ENCODE results near the gene LCMT1.
"Not testable (repeated sequence)": the region's sequence is repeated elsewhere in the genome, so short reads cannot be mapped to it uniquely, and the experiment has no call there.

The LCMT1 gene

GRCh38 chr16:25148568-25149215, 37.1 kb downstream of the LCMT1 start:
- DNase-seq (ENCODE audit: low spot score): no peak

GRCh38 chr16:25151996-25152395, 40.5 kb downstream of the LCMT1 start:
- no peak for DNase-seq (ENCODE audit: low spot score)

DNA sequence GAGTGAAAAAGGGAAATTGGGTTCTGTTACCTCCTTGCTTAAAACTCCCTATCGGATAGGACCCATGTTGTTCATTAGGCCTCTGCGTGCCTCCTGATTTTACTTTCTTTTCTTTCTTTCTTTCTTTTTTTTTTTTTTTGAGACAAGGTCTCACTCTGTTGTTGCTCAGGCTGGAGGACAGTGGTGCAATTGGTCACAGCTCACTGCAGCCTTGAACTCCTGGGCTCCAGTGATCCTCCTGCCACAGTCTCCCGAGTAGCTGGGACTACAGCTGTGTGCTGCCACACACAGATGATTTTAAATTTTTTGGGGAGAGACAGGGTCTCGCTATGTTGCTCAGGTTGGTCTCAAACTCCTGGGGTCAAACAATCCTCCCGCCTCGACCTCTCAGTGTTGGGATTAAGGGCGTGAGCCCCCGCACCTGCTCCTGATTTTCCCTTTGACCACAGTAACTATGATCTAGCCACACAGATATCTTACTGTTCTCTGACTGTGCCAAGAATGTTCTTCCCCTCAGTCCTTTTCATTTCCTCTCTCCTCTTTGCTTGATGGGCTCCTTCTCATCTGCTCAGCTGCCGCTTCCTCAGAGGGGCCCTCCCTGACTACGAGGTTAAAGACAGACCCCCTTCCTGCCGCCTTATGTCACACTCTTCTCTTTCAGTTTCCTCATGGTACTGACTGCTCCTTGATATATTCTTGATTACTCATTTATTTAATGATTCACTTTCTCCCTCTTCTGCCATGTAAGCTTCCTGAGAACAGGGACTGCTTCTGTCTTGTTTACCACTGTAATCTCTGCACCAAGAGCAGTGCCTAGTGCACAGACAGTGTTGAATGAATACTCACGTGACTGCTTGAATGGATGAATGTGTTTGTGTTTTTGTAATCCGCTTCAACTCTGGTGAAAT, 44.3 kb downstream of the LCMT1 start:
- DNase-seq (ENCODE audit: low spot score): peak; percentile 25

DNA sequence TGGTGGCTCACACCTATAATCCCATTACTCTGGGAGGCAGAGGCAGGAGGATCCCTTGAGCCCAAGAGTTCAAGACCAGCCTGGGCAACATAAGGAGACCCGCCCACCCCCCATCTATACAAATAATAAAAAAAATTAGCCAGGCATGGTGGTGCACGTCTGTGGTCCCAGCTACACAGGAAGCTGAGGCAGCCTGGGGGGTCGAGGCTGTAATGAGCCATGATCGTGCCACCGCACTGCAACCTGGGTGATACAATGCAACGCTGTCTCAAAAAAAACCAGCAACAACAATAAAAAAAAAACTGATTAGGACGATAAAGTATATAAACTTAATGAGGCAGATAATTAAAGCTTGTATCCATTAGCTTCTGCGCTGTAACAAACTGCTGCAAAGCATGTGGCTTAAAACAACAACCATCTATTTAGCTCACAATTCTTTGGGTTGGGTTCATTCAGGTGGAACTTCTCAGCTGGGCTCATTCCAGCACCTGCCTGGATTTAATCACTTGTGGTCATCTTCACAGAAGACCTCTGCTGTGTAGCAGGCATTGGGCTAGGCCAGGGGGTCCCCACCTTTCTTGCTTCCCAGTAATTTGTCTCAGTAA, 45.8 kb downstream of the LCMT1 start:
- DNase-seq (ENCODE audit: low spot score): no peak

DNA sequence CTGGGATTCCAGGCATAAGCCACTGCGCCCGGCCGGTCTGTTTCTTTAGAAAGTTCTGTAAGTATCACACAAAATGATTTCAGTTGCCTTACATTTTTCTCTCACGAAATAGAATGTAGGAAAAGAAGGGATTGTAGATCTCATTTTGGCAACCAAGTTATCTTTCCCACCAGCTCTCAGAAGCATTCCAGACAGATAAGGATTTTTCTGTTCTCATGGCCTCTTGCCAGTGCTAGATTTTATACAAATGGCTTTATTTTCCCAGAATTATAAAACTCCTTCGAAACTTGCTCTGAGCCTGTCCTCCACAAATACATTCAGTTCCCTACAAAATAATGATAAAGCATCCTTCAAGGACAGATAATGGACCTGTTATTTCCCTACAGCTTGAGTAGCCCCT, 46.9 kb downstream of the LCMT1 start:
- no peak for DNase-seq (ENCODE audit: low spot score)

DNA sequence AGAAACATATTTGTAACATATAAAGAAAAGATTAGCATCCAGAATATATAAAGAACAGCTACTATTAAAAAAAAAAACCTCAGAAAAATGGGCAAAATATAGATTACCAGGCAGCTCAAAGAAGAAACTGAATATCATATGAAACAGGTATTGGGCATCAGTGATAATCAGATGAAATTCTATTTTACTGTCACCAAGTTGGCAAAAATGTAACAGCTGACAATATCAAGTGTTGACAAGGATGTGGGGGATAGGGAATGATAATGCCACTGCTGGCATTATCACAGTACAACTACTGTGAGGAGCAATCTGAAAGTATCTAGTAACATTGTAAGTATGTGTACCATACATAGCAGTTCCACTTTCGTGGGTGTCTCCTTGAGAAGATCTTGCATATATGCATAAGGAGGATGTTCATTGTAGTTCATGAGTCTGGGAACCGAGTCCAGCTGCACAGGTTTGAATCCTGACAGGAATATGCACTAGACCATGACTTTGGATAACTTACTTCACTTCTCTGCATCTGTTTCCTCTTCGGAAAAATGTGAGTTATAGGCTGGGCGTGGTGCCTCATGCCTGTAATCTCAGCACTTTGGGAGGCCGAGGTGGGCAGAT, 50.3 kb downstream of the LCMT1 start:
- DNase-seq (ENCODE audit: low spot score): no peak

GRCh38 chr16:25163683-25164082, 52.1 kb downstream of the LCMT1 start:
- DNase-seq (ENCODE audit: low spot score): no peak

DNA sequence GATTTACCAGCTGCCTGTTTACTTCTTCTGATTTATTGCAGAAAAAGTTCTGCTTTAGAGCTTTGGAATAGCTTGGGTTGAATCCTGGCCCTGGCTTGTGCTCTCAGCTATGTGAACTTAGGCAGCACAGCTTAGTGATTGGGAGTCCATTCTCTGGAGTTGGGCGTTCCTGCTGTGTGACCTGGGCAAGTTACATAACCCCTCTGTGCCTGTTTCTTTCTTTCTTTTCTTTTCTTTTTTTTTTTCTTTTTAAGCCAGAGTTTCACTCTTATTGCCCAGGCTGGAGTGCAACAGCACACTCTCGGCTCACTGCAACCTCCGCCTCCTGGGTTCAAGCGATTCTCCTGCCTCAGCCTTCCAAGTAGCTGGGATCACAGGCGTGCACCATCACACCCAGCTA, 53.7 kb downstream of the LCMT1 start:
- no peak for DNase-seq (ENCODE audit: low spot score)

- not testable (repeated sequence) for DNase-seq (ENCODE audit: low spot score)
These were observed 56.4 kb downstream of the LCMT1 start for GRCh38 chr16:25167920-25168319.

DNA sequence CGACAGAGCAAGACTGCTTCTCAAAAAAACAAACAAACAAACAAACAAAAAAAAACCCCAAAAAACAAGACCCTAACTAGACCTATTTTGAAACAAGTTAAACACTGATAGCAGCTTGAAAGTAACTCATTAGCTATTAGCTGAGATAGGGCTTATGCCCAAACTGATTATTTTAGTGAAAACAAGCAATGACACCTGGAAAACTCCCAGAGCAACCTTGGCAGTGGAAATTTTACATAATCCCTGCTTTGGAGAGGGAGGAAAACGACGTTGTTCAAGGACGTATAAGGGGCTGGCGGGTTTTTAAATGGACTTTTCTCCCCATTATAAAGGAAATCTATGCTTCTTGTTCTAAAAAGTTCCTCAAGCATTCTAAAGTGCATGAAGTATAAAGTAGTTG, 59.8 kb downstream of the LCMT1 start:
- no peak for DNase-seq (ENCODE audit: low spot score)

GRCh38 chr16:25172831-25173230, 61.3 kb downstream of the LCMT1 start:
- DNase-seq (ENCODE audit: low spot score): no peak

GRCh38 chr16:25174285-25174684, 62.7 kb downstream of the LCMT1 start:
- no peak for DNase-seq (ENCODE audit: low spot score)

DNA sequence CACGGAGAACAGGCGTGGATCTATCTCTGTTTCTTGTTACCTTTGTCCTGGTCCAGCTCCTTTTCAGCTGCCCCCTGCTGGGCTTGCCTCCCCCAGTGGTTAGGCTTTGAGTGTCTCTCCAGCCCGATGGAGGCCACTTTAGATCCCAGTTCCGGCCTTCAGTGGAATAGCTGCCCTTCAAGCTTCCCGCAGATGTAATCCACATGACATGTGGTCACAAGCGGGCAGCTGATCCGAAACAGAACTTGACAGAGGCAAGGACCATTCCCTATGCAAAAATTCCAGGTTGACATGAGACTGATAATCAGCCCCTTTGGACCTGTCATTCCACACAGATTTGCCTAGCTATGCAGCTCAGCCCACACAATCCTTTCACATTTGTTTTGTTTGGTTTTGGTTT, 64.6 kb downstream of the LCMT1 start:
- DNase-seq (ENCODE audit: low spot score): no peak

DNA sequence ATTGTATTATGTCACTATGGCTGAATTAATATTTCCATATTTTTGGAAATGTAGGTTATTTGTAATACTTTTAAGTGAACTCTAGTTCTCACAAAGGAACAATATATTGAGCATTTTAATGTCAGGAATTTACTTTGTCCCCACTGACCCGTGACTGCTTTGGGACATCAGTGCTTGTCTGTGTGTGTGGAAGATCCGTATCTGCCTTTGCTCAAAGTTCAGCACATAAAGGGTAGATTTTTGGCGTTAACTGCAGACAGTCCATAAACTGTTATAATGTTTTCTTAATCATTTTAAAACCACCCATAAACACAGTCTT, 65.9 kb downstream of the LCMT1 start:
- DNase-seq (ENCODE audit: low spot score): no peak

- no peak for DNase-seq (ENCODE audit: low spot score)
These were observed 66.5 kb downstream of the LCMT1 start for GRCh38 chr16:25177831-25178688.

- DNase-seq (ENCODE audit: low spot score): peak; percentile 4
These were observed 69.7 kb downstream of the LCMT1 start for GRCh38 chr16:25181236-25181635.

- no peak for DNase-seq (ENCODE audit: low spot score)
These were observed 73.2 kb downstream of the LCMT1 start for GRCh38 chr16:25184771-25185170.

GRCh38 chr16:25187491-25187795, 75.9 kb downstream of the LCMT1 start:
- no peak for DNase-seq (ENCODE audit: low spot score)

DNA sequence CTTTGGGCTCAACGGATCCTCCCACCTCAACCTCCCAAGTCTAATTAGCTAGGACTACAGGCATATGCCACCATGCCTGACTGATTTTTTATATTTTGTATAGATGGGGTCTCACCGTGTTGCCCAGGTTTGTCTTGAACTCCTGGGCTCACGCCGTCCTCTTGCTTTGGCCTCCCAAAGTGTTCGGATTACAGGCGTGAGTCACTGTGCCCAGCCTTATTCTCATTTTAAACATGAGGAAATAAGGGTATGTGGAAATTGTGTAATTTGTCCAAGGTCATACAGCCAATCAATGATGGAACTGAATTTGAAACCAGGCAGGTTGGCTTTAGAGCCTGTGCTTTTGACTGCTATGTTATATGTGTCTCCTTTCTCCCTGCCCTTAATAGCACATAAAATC, 77.8 kb downstream of the LCMT1 start:
- DNase-seq (ENCODE audit: low spot score): no peak

GRCh38 chr16:25192096-25192495, 80.6 kb downstream of the LCMT1 start:
- DNase-seq (ENCODE audit: low spot score): no peak

- no peak for DNase-seq (ENCODE audit: low spot score)
These were observed 82.8 kb downstream of the LCMT1 start for GRCh38 chr16:25194273-25194878.

GRCh38 chr16:25198021-25198420, 86.5 kb downstream of the LCMT1 start:
- DNase-seq (ENCODE audit: low spot score): no peak
